Activated CD8-positive, alpha-beta memory T cell treated with anti-CD3 and anti-CD28 coated beads for 1 hour (primary cell): Measurements from ENCODE around the gene PLCD4.

Experiments
- DNase-seq, 2 donors: peaks; one replicate each; pipeline ENCODE4 v3.0.0-alpha.2; 2020; ENCODE audit warnings: low read depth in 1 of 2; ENCODE audit errors: extremely low read depth in 1 of 2

PLCD4 gene

GRCh38 chr2:218662377-218662776 lies 54.7 kb downstream of the PLCD4 start:
- DNase-seq = no peak

GRCh38 chr2:218662827-218663226 lies 55.1 kb downstream of the PLCD4 start:
- no peak for DNase-seq

- no peak for DNase-seq
These were observed 56.2 kb downstream of the PLCD4 start for GRCh38 chr2:218663901-218664300.

GRCh38 chr2:218664653-218665052 lies 57.0 kb downstream of the PLCD4 start:
- DNase-seq = no peak

GRCh38 chr2:218671097-218671653 lies 63.5 kb downstream of the PLCD4 start:
- DNase-seq = no peak

- peak; percentile 45 to 69 for DNase-seq
These were observed 64.2 kb downstream of the PLCD4 start, which contains the start of the genes RNF25 and STK36 for GRCh38 chr2:218671654-218672566. Gene RNF25, minus strand, starts transcription at chr2:218672002. Its CDS starts 32 bp downstream, at chr2:218671970. Gene STK36, plus strand, starts transcription at chr2:218672086. Its CDS starts 744 bp downstream, at chr2:218672830.

- no peak for DNase-seq
These were observed 71.4 kb downstream of the PLCD4 start for GRCh38 chr2:218679119-218679518.

- no peak for DNase-seq
These were observed 72.4 kb downstream of the PLCD4 start for GRCh38 chr2:218680061-218680460.
